ENCODE results near the gene SHANK3. TPM values are rescaled to one million over a fixed set of nuclear protein-coding genes. Genes with fewer than 3 reads are reported as not detected.
A peak's percentile ranks its signal among the peaks of the same experiment; 100 is the strongest.
"Not testable (repeated sequence)": the region's sequence is repeated elsewhere in the genome, so short reads cannot be mapped to it uniquely, and the experiment has no call there.

The SHANK3 gene
- total and polyA plus RNA-seq, 2 experiments from 2014 or later: 3.3 to 14.4 TPM

- TF ChIP-seq CTCF (IDR thresholded peaks at IDR 0.05; ENCODE audit: low read depth, low read length): no peak
- H3K9me3 ChIP-seq (ENCODE audit: low read depth): no peaks in the 10 kb centered on the region
- H3K27me3 ChIP-seq: no peaks in the 10 kb centered on the region
- no peak overlapping the region for H3K4me3 ChIP-seq
- H3K27ac ChIP-seq: no peak overlapping the region
- no peak for DNase-seq (ENCODE audit: low read depth in 1 of 2, low spot score in 1 of 2)
- no peaks in the 10 kb centered on the region for H3K36me3 ChIP-seq
- no peaks in the 10 kb centered on the region for H3K4me1 ChIP-seq (ENCODE audit: low read depth)
Measured at GRCh38 chr22:50633771-50634170, 38.9 kb upstream of the SHANK3 start.

- Histone ChIP-seq H3K4me1 (ENCODE audit: low read depth) (no peaks in the 10 kb centered on the region), H3K9me3 (ENCODE audit: low read depth) (no peaks in the 10 kb centered on the region), H3K27me3 (no peaks in the 10 kb centered on the region), H3K4me3 (no peak overlapping the region), H3K27ac (no peak overlapping the region), H3K36me3 (no peaks in the 10 kb centered on the region)
- no peak for TF ChIP-seq CTCF (IDR thresholded peaks at IDR 0.05; ENCODE audit: low read depth, low read length)
- no peak for DNase-seq (ENCODE audit: low read depth in 1 of 2, low spot score in 1 of 2)
Measured at GRCh38 chr22:50635591-50635990, 37.0 kb upstream of the SHANK3 start.

DNA sequence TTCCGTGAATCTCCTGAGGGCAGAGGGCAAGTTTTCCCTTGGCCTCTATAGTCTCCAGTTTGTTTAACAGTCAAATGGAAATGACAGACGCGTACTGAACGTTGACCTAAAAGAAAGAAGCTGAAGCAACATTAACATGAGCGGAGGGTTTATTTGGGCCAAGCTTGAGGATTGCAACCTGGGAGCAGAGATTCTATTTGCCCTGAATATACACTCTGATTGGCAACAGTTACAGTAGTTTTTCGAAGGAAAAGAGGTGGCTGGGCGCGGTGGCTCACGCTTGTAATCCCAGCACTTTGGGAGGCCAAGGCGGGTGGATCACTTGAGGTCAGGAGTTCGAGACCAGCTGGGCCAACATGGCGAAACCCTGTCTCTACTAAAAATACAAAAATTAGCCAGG lies 32.3 kb upstream of the SHANK3 start:
- not testable (repeated sequence) for H3K9me3 ChIP-seq (ENCODE audit: low read depth); H3K27ac ChIP-seq; H3K36me3 ChIP-seq; DNase-seq (ENCODE audit: low read depth in 1 of 2, low spot score in 1 of 2); H3K4me3 ChIP-seq
- H3K27me3 ChIP-seq: peaks cover 19% of the 10 kb centered on the region
- H3K4me1 ChIP-seq (ENCODE audit: low read depth): peaks cover 14% of the 10 kb centered on the region

- H3K27me3 ChIP-seq: peaks cover 24% of the 10 kb centered on the region
- H3K9me3 ChIP-seq (ENCODE audit: low read depth): no peaks in the 10 kb centered on the region
- peaks cover 14% of the 10 kb centered on the region for H3K4me1 ChIP-seq (ENCODE audit: low read depth)
- no peaks in the 10 kb centered on the region for H3K36me3 ChIP-seq
- DNase-seq (ENCODE audit: low read depth in 1 of 2, low spot score in 1 of 2): no peak
- no peak overlapping the region for H3K4me3 ChIP-seq
- H3K27ac ChIP-seq: peak overlapping the region; percentile 37
- no peak for TF ChIP-seq CTCF (IDR thresholded peaks at IDR 0.05; ENCODE audit: low read depth, low read length)
Measured at GRCh38 chr22:50640857-50641647, 31.6 kb upstream of the SHANK3 start.

DNA sequence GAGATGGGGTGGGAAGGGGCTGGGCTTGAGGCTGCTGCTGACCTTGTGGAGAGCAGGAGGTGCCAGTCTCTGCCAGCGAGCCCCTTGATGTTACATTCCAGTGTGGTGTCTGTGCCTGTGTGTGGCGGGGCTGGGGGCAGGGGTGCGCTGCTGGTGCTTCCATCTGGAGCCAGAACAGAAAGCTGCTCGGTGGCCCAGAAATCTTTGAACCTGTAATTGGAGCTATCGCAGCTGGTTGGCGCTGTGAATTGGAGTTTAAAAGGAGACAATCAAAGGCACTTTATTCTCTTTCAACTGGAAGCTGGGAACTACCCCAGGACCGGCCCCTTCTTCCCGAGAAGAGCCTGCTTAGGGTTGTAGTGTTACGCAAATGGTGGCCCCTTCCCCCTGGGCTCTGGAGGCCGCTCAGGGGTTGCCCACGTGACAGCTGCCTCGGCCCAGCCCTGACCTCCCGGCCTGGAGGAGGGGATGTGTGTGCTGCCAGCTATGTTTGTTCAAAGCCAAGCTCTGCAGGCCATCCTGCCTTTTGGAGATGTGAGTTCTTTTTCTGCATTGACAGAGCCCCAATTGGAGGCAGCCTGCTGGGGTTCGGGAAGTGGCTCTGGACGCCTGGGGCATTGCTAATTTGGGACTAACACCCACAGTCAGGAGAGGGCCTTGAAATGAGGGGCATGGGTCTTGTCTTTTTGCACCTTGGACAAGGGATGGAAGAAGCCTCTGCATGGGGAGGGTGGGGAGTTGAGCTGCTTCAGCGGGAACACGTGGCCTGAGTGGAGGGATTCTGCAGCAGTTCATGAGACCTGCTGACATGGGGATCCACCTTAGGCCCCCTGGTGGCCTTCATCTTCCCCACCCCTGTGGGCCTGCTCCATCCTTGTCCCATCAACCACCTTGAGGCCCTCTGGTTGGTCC lies 30.7 kb upstream of the SHANK3 start:
- DNase-seq (ENCODE audit: low read depth in 1 of 2, low spot score in 1 of 2): peak; percentile 65 to 75
- peak; percentile 53 for TF ChIP-seq CTCF (IDR thresholded peaks at IDR 0.05; ENCODE audit: low read depth, low read length)
- Histone ChIP-seq H3K36me3 (no peaks in the 10 kb centered on the region), H3K27me3 (peaks cover 24% of the 10 kb centered on the region), H3K4me3 (no peak overlapping the region), H3K27ac (peak overlapping the region; percentile 37), H3K4me1 (ENCODE audit: low read depth) (peaks cover 14% of the 10 kb centered on the region), H3K9me3 (ENCODE audit: low read depth) (no peaks in the 10 kb centered on the region)

GRCh38 chr22:50643021-50643820 lies 29.4 kb upstream of the SHANK3 start:
- Histone ChIP-seq H3K27me3 (peaks cover 24% of the 10 kb centered on the region), H3K4me1 (ENCODE audit: low read depth) (peaks cover 14% of the 10 kb centered on the region)
- H3K36me3 ChIP-seq; H3K9me3 ChIP-seq (ENCODE audit: low read depth); H3K27ac ChIP-seq; H3K4me3 ChIP-seq; DNase-seq (ENCODE audit: low read depth in 1 of 2, low spot score in 1 of 2): not testable (repeated sequence)

- H3K9me3 ChIP-seq (ENCODE audit: low read depth); H3K27ac ChIP-seq; H3K36me3 ChIP-seq; H3K4me3 ChIP-seq; DNase-seq (ENCODE audit: low read depth in 1 of 2, low spot score in 1 of 2): not testable (repeated sequence)
- Histone ChIP-seq H3K27me3 (peaks cover 24% of the 10 kb centered on the region), H3K4me1 (ENCODE audit: low read depth) (peaks cover 14% of the 10 kb centered on the region)
Measured at GRCh38 chr22:50643821-50644101, 28.9 kb upstream of the SHANK3 start.

Measured in cardiac muscle cell (in vitro differentiated cells and primary cell).